ENCODE results near the gene RIC3.

RIC3 gene

GRCh38 chr11:8213376-8213775, 44.6 kb upstream of the RIC3 start:
- no peak for DNase-seq (ENCODE audit: extremely low spot score)
- POLR2A ChIA-PET, result no interaction called here
- CTCF ChIA-PET, result no interaction called here
- TF ChIP-seq LEF1 (IDR thresholded peaks at IDR 0.05; ENCODE audit: borderline replicate concordance), result no peak
- no peak for TF ChIP-seq FOXK2 (IDR thresholded peaks at IDR 0.05)
- no peak for TF ChIP-seq NFRKB (IDR thresholded peaks at IDR 0.05)
- no peak for TF ChIP-seq BHLHE40 (IDR thresholded peaks at IDR 0.05; ENCODE audit: borderline replicate concordance)
- TF ChIP-seq ARNT (IDR thresholded peaks at IDR 0.05), result no peak
- TF ChIP-seq TARDBP (IDR thresholded peaks at IDR 0.05), result no peak

- CTCF ChIA-PET, result no interaction called here
- TF ChIP-seq NFRKB (IDR thresholded peaks at IDR 0.05) (no peak), FOXA1 (IDR thresholded peaks at IDR 0.05) (no peak), ZNF384 (IDR thresholded peaks at IDR 0.05) (no peak), ELF4 (IDR thresholded peaks at IDR 0.05) (no peak), PKNOX1 (IDR thresholded peaks at IDR 0.05) (no peak), FOXK2 (IDR thresholded peaks at IDR 0.05) (no peak), SP1 (IDR thresholded peaks at IDR 0.05) (no peak), FOXM1 (IDR thresholded peaks at IDR 0.05; ENCODE audit: borderline replicate concordance) (no peak), ARNT (IDR thresholded peaks at IDR 0.05) (no peak), CTBP1 (IDR thresholded peaks at IDR 0.05; ENCODE audit: borderline replicate concordance) (no peak), HDGF (IDR thresholded peaks at IDR 0.05; ENCODE audit: borderline replicate concordance) (no peak), BHLHE40 (IDR thresholded peaks at IDR 0.05; ENCODE audit: borderline replicate concordance) (no peak), LEF1 (IDR thresholded peaks at IDR 0.05; ENCODE audit: borderline replicate concordance) (no peak), TARDBP (IDR thresholded peaks at IDR 0.05) (no peak)
- POLR2A ChIA-PET, result no interaction called here
- DNase-seq (ENCODE audit: extremely low spot score), result peak; percentile 62
These were observed 40.5 kb upstream of the RIC3 start for GRCh38 chr11:8209208-8209807.

- ChIA-PET CTCF (interaction anchor here (1.0 kb wide), 1 partner anchor 13 kb away, joined by 3 read pairs; no protein-coding TSS in a partner anchor), POLR2A (no interaction called here)
- no peak for DNase-seq (ENCODE audit: extremely low spot score)
- TF ChIP-seq FOXA1 (IDR thresholded peaks at IDR 0.05) (no peak), SP1 (IDR thresholded peaks at IDR 0.05) (no peak), LEF1 (IDR thresholded peaks at IDR 0.05; ENCODE audit: borderline replicate concordance) (no peak), HDGF (IDR thresholded peaks at IDR 0.05; ENCODE audit: borderline replicate concordance) (no peak), BHLHE40 (IDR thresholded peaks at IDR 0.05; ENCODE audit: borderline replicate concordance) (no peak), L3MBTL2 (conservative IDR thresholded peaks at IDR 0.05) (no peak), ARNT (IDR thresholded peaks at IDR 0.05) (no peak), ELF4 (IDR thresholded peaks at IDR 0.05) (no peak), ZNF384 (IDR thresholded peaks at IDR 0.05) (no peak), PKNOX1 (IDR thresholded peaks at IDR 0.05) (no peak), FOXM1 (IDR thresholded peaks at IDR 0.05; ENCODE audit: borderline replicate concordance) (no peak), CTBP1 (IDR thresholded peaks at IDR 0.05; ENCODE audit: borderline replicate concordance) (no peak)
These were observed 38.5 kb upstream of the RIC3 start for GRCh38 chr11:8207080-8208000.

- CTCF ChIA-PET, result no interaction called here
These were observed 37.6 kb upstream of the RIC3 start for GRCh38 chr11:8206251-8207079.

GRCh38 chr11:8205566-8205965, 36.7 kb upstream of the RIC3 start:
- TF ChIP-seq SUZ12 (IDR thresholded peaks at IDR 0.05), result no peak
- no peak for TF ChIP-seq NFRKB (IDR thresholded peaks at IDR 0.05)
- no peak for TF ChIP-seq ELF4 (IDR thresholded peaks at IDR 0.05)
- no peak for TF ChIP-seq CTBP1 (IDR thresholded peaks at IDR 0.05; ENCODE audit: borderline replicate concordance)
- ChIA-PET CTCF (no interaction called here), POLR2A (no interaction called here)
- no peak for DNase-seq (ENCODE audit: extremely low spot score)

More at GRCh38 chr11:8206251-8207079, 37.6 kb upstream of the RIC3 start:
- DNase-seq (ENCODE audit: extremely low spot score), result no peak
- POLR2A ChIA-PET, result no interaction called here
- no peak for TF ChIP-seq BHLHE40 (IDR thresholded peaks at IDR 0.05; ENCODE audit: borderline replicate concordance)
- no peak for TF ChIP-seq TARDBP (IDR thresholded peaks at IDR 0.05)
- TF ChIP-seq CTBP1 (IDR thresholded peaks at IDR 0.05; ENCODE audit: borderline replicate concordance), result no peak
- no peak for TF ChIP-seq PKNOX1 (IDR thresholded peaks at IDR 0.05)
- TF ChIP-seq FOXM1 (IDR thresholded peaks at IDR 0.05; ENCODE audit: borderline replicate concordance), result no peak
- TF ChIP-seq ARNT (IDR thresholded peaks at IDR 0.05), result no peak
- no peak for TF ChIP-seq HDGF (IDR thresholded peaks at IDR 0.05; ENCODE audit: borderline replicate concordance)
- no peak for TF ChIP-seq LEF1 (IDR thresholded peaks at IDR 0.05; ENCODE audit: borderline replicate concordance)
- no peak for TF ChIP-seq ELF4 (IDR thresholded peaks at IDR 0.05)
- TF ChIP-seq FOXK2 (IDR thresholded peaks at IDR 0.05), result no peak
- TF ChIP-seq L3MBTL2 (conservative IDR thresholded peaks at IDR 0.05), result no peak
- no peak for TF ChIP-seq SP1 (IDR thresholded peaks at IDR 0.05)
- TF ChIP-seq SUZ12 (IDR thresholded peaks at IDR 0.05), result no peak
